Activated B cell treated with CpG ODN at 0.5 μM for 24 hours (primary cell): ENCODE measurements around the gene VCPKMT. TPM values are rescaled to one million over a fixed set of nuclear protein-coding genes. Genes with fewer than 3 reads are reported as not detected.

ENCODE experiments used
- ATAC-seq: fragments of 200-7000 bp; cut with Tn5 transposase; one replicate; pipeline ENCODE4 v1.10.0; 2021; ENCODE audit warnings: low read depth, mild to moderate bottlenecking, moderate library complexity
- CTCF ChIA-PET: fragments of 350-600 bp; sonication (Branson Sonifier 250); formaldehyde crosslinking; loops from one replicate; lab custom pipeline; 2021; ENCODE audit warnings: antibody characterized with exemption; lab: Charles Lee
- POLR2A ChIA-PET: fragments of 350-600 bp; sonication (Branson Sonifier 250); formaldehyde crosslinking; loops from one replicate; lab custom pipeline; 2021; ENCODE audit warnings: antibody characterized with exemption; lab: Charles Lee
- DNase-seq: peaks from one replicate; pipeline ENCODE4 v3.0.0; 2022
- H3K27ac Mint-ChIP-seq: one replicate; pipeline ENCODE4 v1.8.0; 2020; ENCODE audit warnings: mixed read lengths
- H3K27me3 Mint-ChIP-seq: one replicate; pipeline ENCODE4 v1.8.0; 2021; ENCODE audit warnings: mixed read lengths
- H3K36me3 Mint-ChIP-seq: one replicate; pipeline ENCODE4 v1.8.0; 2021; ENCODE audit warnings: low read depth, mixed read lengths
- H3K4me1 Mint-ChIP-seq: one replicate; pipeline ENCODE4 v1.8.0; 2021; ENCODE audit warnings: mixed read lengths
- H3K4me3 Mint-ChIP-seq: one replicate; pipeline ENCODE4 v1.8.0; 2020; ENCODE audit warnings: mild to moderate bottlenecking, mixed read lengths
- H3K9me3 Mint-ChIP-seq: one replicate; pipeline ENCODE4 v1.8.0; 2020; ENCODE audit warnings: mixed read lengths
- intact Hi-C: fragments of 100-400 bp; cut with micrococcal nuclease; formaldehyde crosslinking; loops from one replicate; pipeline ENCODE4 v1.15.1; 2024
- total RNA-seq: library from RNA; stranded (reverse); gene quantifications from 2 replicates; pipeline ENCODE4 v1.2.3, GENCODE V29; 2022
- TF ChIP-seq, protein P1 (sequence below): fragments of 200-600 bp; IDR thresholded peaks from one replicate; pipeline ENCODE4 v1.8.0; 2022; ENCODE audit warnings: antibody characterized with exemption, mild to moderate bottlenecking

Gene VCPKMT
- total RNA-seq, 1 donor from 2014 or later: 20.8 TPM

DNA sequence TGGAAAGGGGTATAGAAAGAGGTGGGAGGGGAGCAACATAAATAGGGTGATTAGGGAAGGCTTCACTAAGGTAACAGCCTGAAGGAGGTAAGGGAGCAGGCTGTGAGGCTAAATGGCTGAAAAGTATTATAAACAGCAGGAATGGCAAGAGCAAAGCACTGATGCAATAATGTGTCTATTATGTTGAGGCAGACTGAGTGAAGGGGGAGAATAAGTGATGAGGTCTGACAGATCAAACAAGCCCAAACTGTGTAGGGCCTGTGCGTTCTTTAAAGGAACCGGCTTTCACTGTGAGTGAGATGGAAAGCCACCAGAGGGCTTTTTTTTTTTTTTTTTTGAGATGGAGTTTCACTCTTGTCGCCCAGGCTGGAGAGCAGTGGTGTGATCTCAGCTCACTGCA is 6.7 kb upstream of the VCPKMT start:
- no peaks in the 10 kb centered on the region for H3K27me3 Mint-ChIP-seq
- POLR2A ChIA-PET: no interaction called here

DNA sequence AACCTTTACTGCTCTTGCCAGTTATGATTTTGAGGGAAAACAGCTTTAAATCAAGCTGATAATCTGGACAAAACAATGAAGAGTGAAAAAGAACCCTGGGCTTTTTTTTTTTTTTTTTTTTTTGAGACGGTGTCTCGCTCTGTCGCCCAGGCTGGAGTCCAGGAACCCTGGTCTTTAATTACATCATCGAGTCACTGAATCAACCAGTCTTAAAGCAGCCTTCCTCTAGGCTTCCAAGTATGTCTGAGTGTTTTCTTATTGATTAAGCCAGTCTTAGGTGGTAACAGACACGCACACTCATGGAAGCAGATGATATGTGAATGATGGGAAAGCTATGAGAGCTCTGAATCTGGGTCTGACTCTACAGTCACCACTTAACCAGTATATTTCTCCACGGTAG is 5.9 kb upstream of the VCPKMT start:
- TF ChIP-seq, protein P1, sequence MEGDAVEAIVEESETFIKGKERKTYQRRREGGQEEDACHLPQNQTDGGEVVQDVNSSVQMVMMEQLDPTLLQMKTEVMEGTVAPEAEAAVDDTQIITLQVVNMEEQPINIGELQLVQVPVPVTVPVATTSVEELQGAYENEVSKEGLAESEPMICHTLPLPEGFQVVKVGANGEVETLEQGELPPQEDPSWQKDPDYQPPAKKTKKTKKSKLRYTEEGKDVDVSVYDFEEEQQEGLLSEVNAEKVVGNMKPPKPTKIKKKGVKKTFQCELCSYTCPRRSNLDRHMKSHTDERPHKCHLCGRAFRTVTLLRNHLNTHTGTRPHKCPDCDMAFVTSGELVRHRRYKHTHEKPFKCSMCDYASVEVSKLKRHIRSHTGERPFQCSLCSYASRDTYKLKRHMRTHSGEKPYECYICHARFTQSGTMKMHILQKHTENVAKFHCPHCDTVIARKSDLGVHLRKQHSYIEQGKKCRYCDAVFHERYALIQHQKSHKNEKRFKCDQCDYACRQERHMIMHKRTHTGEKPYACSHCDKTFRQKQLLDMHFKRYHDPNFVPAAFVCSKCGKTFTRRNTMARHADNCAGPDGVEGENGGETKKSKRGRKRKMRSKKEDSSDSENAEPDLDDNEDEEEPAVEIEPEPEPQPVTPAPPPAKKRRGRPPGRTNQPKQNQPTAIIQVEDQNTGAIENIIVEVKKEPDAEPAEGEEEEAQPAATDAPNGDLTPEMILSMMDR: no peak
- intact Hi-C loops: no loop called here
- H3K9me3 Mint-ChIP-seq: no peaks in the 10 kb centered on the region
- DNase-seq (no peak), ATAC-seq (no peak)
- no peak overlapping the region for H3K4me3 Mint-ChIP-seq
- H3K4me1 Mint-ChIP-seq: no peaks in the 10 kb centered on the region
- ChIA-PET CTCF (no interaction called here), POLR2A (no interaction called here)
- H3K27ac Mint-ChIP-seq: no peak overlapping the region
- no peaks in the 10 kb centered on the region for H3K27me3 Mint-ChIP-seq
- peaks cover 42% of the 10 kb centered on the region for H3K36me3 Mint-ChIP-seq

More for the DNA sequence above, 6.7 kb upstream of the VCPKMT start:
- no peak for DNase-seq
- CTCF ChIA-PET: no interaction called here
- peaks cover 49% of the 10 kb centered on the region for H3K36me3 Mint-ChIP-seq
- no peak overlapping the region for H3K4me3 Mint-ChIP-seq
- intact Hi-C loops: no loop called here
- ATAC-seq: no peak
- no peak overlapping the region for H3K27ac Mint-ChIP-seq
- H3K9me3 Mint-ChIP-seq: no peaks in the 10 kb centered on the region
- no peaks in the 10 kb centered on the region for H3K4me1 Mint-ChIP-seq
- TF ChIP-seq, protein P1: no peak

DNA sequence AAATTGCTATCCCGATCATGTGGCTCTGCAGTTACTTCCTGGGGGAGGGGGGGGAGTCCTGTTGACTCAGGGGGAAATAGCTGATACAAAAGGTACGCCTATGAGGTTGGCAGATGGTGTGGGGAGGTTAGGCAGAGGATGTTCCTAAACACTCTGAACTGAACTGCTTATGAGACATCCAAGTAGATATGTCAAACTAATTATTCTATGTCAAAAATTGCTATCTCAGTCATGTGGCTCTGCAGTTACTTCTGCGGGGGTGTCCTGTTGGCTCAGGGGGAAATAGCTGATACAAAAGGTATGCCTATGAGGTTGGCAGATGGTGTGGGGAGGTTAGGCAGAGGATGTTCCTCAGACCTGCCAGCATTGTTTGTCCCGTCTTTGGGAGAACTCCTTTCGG is 5.1 kb upstream of the VCPKMT start:
- intact Hi-C loops: no loop called here
- ATAC-seq (no peak), DNase-seq (no peak)
- Mint-ChIP-seq H3K4me3 (no peak overlapping the region), H3K36me3 (peaks cover 39% of the 10 kb centered on the region), H3K9me3 (no peaks in the 10 kb centered on the region), H3K27me3 (no peaks in the 10 kb centered on the region), H3K27ac (no peak overlapping the region), H3K4me1 (peaks cover 6% of the 10 kb centered on the region)
- ChIA-PET POLR2A (interaction anchor here (0.6 to 1.1 kb wide), 2 partner anchors 25 to 261 kb away, joined by 3 to 5 read pairs; no protein-coding TSS in a partner anchor), CTCF (no interaction called here)
- TF ChIP-seq, protein P1: no peak

DNA sequence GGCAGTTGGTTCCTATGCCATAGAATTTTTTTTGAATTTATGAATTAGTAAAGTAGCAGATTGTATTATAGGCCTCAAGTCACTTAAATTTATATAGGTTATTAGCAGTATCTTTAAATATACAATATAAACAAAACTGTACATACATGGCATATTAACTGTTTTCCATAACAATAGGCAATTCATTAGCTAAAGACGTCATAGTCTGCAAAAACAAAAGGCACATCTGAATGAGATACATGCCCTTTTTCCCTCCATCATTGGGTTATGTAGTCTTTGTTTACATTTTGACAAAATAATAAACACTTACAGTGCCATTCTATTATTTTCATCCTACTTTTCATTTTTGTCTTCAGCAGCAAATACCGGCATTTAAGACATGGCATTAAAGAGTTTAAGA is 1.1 kb upstream of the VCPKMT start:
- DNase-seq: no peak
- intact Hi-C loops: loop anchor here (2.0 to 10.0 kb wide), 2 partner anchors 113 to 653 kb away; partner anchors contain the start of gene SOS2
- peaks cover 41% of the 10 kb centered on the region for H3K4me1 Mint-ChIP-seq
- H3K4me3 Mint-ChIP-seq: no peak overlapping the region
- no peak for ATAC-seq
- H3K36me3 Mint-ChIP-seq: peaks cover 43% of the 10 kb centered on the region
- TF ChIP-seq, protein P1: no peak
- H3K9me3 Mint-ChIP-seq: no peaks in the 10 kb centered on the region
- CTCF ChIA-PET: interaction anchor here (1.4 to 2.0 kb wide), 2 partner anchors 114 to 265 kb away, joined by 4 to 16 read pairs; partner anchors contain the start of gene NEMF
- H3K27ac Mint-ChIP-seq: peak overlapping the region; percentile 46
- POLR2A ChIA-PET: interaction anchor here (0.6 to 6.1 kb wide), 10 partner anchors 114 to 519 kb away, joined by 3 to 84 read pairs (median 5); partner anchors contain the start of genes ARF6, KLHDC2, LRR1 and MGAT2
- H3K27me3 Mint-ChIP-seq: no peaks in the 10 kb centered on the region

DNA sequence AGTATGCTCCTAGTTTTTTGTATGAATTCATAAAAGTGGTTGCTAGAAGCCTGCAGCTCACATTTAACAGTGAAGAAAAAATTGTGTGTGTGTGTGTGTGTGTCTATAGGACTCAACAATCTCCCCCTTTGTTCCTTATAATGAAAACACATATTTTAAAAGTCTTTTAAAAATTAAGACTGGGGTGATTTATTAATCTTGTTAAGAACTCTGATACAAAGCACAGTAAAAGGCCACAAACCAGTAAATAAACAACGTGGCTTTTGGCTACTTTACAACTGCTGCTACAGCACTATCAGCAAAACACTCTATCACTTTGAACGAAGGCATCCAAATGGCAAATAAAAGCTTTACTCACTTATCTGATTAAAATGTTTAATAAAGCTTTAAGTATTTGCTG is 594 bp upstream of the VCPKMT start:
- Mint-ChIP-seq H3K9me3 (no peaks in the 10 kb centered on the region), H3K27ac (peak overlapping the region; percentile 97), H3K27me3 (no peaks in the 10 kb centered on the region), H3K4me1 (peaks cover 45% of the 10 kb centered on the region), H3K36me3 (peaks cover 47% of the 10 kb centered on the region), H3K4me3 (peak overlapping the region; percentile 95)
- CTCF ChIA-PET: interaction anchor here (1.0 to 2.0 kb wide), 6 partner anchors 12 to 265 kb away, joined by 3 to 16 read pairs (median 4); partner anchors contain the start of gene NEMF
- TF ChIP-seq, protein P1: no peak
- intact Hi-C loops: loop anchor here (1.0 to 10.0 kb wide), 10 partner anchors 114 to 652 kb away; partner anchors contain the start of genes DMAC2L, L2HGDH, MAP4K5 and MGAT2
- ATAC-seq: no peak
- POLR2A ChIA-PET: interaction anchor here (0.6 to 6.1 kb wide), 24 partner anchors 11 to 530 kb away, joined by 3 to 84 read pairs (median 5); partner anchors contain the start of genes ARF6, DMAC2L, DNAAF2 and KLHDC2
- no peak for DNase-seq
